DOHH2 (cell line): Measurements from ENCODE around the gene CA5A.
"Not testable (repeated sequence)": the region's sequence is repeated elsewhere in the genome, so short reads cannot be mapped to it uniquely, and the experiment has no call there.

Experiments
- H3F3A ChIP-seq: fragments of 200-600 bp; sonication (generic), shearing (Covaris generic); 2 replicates; pipeline ENCODE4 v1.6.0; 2016; ENCODE audit warnings: antibody characterized with exemption, mild to moderate bottlenecking; ENCODE audit not compliant: control insufficient read depth, insufficient read depth
- H3K27ac ChIP-seq: fragments of 200-600 bp; sonication (generic); 2 replicates; pipeline ENCODE4 v1.5.1; 2014; ENCODE audit warnings: low read depth, mild to moderate bottlenecking, low read length, moderate library complexity
- H3K27me3 ChIP-seq: fragments of 200-600 bp; sonication (generic); 2 replicates; pipeline ENCODE4 v1.6.1; 2014; ENCODE audit warnings: mild to moderate bottlenecking, low read length, mixed read lengths; ENCODE audit not compliant: control insufficient read depth
- H3K36me3 ChIP-seq: fragments of 200-600 bp; sonication (generic); 2 replicates; pipeline ENCODE4 v1.6.1; 2014; ENCODE audit warnings: mild to moderate bottlenecking, low read length, moderate library complexity, mixed read lengths; ENCODE audit not compliant: control insufficient read depth
- H3K4me1 ChIP-seq: fragments of 200-600 bp; sonication (generic); 2 replicates; pipeline ENCODE4 v1.6.1; 2014; ENCODE audit warnings: mild to moderate bottlenecking, low read length, mixed read lengths; ENCODE audit not compliant: control insufficient read depth
- H3K4me2 ChIP-seq: fragments of 200-600 bp; sonication (generic); 2 replicates; pipeline ENCODE4 v1.6.0; 2014; ENCODE audit warnings: mild to moderate bottlenecking, low read length, moderate library complexity
- H3K4me3 ChIP-seq: fragments of 200-600 bp; sonication (generic); 2 replicates; pipeline ENCODE4 v1.5.1; 2014; ENCODE audit warnings: mild to moderate bottlenecking, low read length, mixed read lengths
- H3K79me2 ChIP-seq: fragments of 200-600 bp; sonication (generic); 2 replicates; pipeline ENCODE4 v1.6.1; 2014; ENCODE audit warnings: mild to moderate bottlenecking, low read length, mixed read lengths; ENCODE audit not compliant: control insufficient read depth
- H3K9me2 ChIP-seq: fragments of 200-600 bp; sonication (generic); replicated peaks from 2 replicates; pipeline ENCODE4 v1.6.1; 2014; ENCODE audit warnings: mild to moderate bottlenecking, low read length, mixed read lengths; ENCODE audit not compliant: control insufficient read depth
- H3K9me3 ChIP-seq: fragments of 200-600 bp; sonication (generic); 2 replicates; pipeline ENCODE4 v1.6.1; 2014; ENCODE audit warnings: antibody characterized with exemption, low read length, mixed read lengths; ENCODE audit not compliant: control insufficient read depth, insufficient read depth
- H4K20me1 ChIP-seq: fragments of 200-600 bp; sonication (generic); 2 replicates; pipeline ENCODE4 v1.6.0; 2014; ENCODE audit warnings: low read depth, mild to moderate bottlenecking, antibody characterized with exemption, low read length, moderate library complexity; ENCODE audit not compliant: control insufficient read depth, insufficient read depth
- CTCF ChIP-seq: fragments of 200-600 bp; sonication (generic); IDR thresholded peaks from one replicate; pipeline ENCODE4 v1.5.1; 2014; ENCODE audit warnings: antibody characterized with exemption, mild to moderate bottlenecking, low read depth, low read length; ENCODE audit not compliant: poor library complexity, severe bottlenecking
- EZH2phosphoT487 ChIP-seq: fragments of 200-600 bp; sonication (generic); IDR thresholded peaks from 2 replicates; pipeline ENCODE4 v1.6.1; 2017; ENCODE audit warnings: borderline replicate concordance, mild to moderate bottlenecking, antibody characterized with exemption, low read length, moderate library complexity, mixed read lengths

Gene CA5A

DNA sequence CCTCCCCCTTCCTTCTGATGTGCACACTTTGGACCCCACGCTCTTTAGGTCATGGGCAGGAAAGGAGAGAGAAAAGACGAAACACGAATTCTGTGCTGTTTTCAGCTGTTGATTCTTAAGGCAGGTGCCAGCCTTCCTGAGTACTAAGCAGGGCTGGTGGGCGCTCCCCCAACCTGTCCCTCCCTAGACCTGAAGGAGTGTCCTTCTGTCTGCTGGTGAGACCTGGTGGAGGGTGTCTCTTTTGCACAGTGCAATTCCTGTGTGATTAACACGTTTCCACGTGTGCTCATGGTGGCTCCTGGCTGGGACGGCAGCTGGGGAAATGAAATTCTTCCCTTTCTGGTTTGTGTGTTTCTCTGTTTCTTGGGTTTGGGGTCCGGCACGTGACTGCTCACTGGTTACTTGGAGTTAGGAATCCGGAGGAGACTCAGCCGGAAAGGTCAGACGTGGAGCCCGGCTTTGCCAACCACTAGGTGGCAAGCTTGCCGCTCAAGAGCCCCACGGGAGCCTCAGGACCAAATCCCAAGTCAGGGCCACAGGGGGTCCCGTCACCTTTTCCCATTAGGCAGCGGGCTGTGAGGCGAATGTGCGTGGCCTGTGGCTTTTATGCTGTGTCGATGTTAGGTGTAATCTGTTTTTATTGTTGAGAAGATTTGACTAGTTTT is 46.9 kb upstream of the CA5A start:
- H3K27me3 ChIP-seq, H4K20me1 ChIP-seq, H3K4me2 ChIP-seq, H3K4me3 ChIP-seq, H3K9me2 ChIP-seq, H3K79me2 ChIP-seq, H3K4me1 ChIP-seq, H3K9me3 ChIP-seq, H3K27ac ChIP-seq, H3F3A ChIP-seq: not testable (repeated sequence)
- H3K36me3 ChIP-seq: peaks cover 44% of the 10 kb centered on the region
- TF ChIP-seq CTCF: peak; percentile 23

GRCh38 chr16:87982581-87983041 is 46.3 kb upstream of the CA5A start:
- Histone ChIP-seq H4K20me1 (no peaks in the 10 kb centered on the region), H3K27me3 (no peaks in the 10 kb centered on the region), H3K4me2 (no peak overlapping the region), H3K79me2 (peaks cover 9% of the 10 kb centered on the region), H3K9me3 (no peaks in the 10 kb centered on the region), H3K27ac (no peak overlapping the region), H3K9me2 (no peaks in the 10 kb centered on the region), H3K4me1 (no peaks in the 10 kb centered on the region), H3K4me3 (no peak overlapping the region), H3F3A (no peaks in the 10 kb centered on the region), H3K36me3 (peaks cover 44% of the 10 kb centered on the region)
- no peak for TF ChIP-seq CTCF
- TF ChIP-seq EZH2phosphoT487: no peak

GRCh38 chr16:87981376-87981775 is 45.0 kb upstream of the CA5A start:
- H3K27ac ChIP-seq, H3K9me2 ChIP-seq: not testable (repeated sequence)

GRCh38 chr16:87979911-87980630 is 43.7 kb upstream of the CA5A start:
- H3K9me3 ChIP-seq, H3K4me1 ChIP-seq, H3K27ac ChIP-seq, H3K4me3 ChIP-seq, H3K9me2 ChIP-seq, H3K4me2 ChIP-seq, H4K20me1 ChIP-seq, H3F3A ChIP-seq, H3K27me3 ChIP-seq: not testable (repeated sequence)
- Histone ChIP-seq H3K79me2 (peaks cover 13% of the 10 kb centered on the region), H3K36me3 (peaks cover 43% of the 10 kb centered on the region)

More at GRCh38 chr16:87981376-87981775, 45.0 kb upstream of the CA5A start:
- H3K36me3 ChIP-seq: peaks cover 48% of the 10 kb centered on the region
- H3K4me2 ChIP-seq, H3K9me3 ChIP-seq, H3K4me3 ChIP-seq, H3F3A ChIP-seq, H3K4me1 ChIP-seq, H3K27me3 ChIP-seq, H4K20me1 ChIP-seq: not testable (repeated sequence)
- H3K79me2 ChIP-seq: peaks cover 11% of the 10 kb centered on the region
